OCI-LY7 (cell line): ENCODE measurements around the gene HDX. TPM values are rescaled to one million over a fixed set of nuclear protein-coding genes. Genes with fewer than 3 reads are reported as not detected.

Experiments used
- small RNA-seq: library from RNA; depleted of rRNA; stranded (forward); fragments of <200 nt; gene quantifications from one replicate; pipeline ENCODE3, GENCODE V24; 2014
- total RNA-seq, 2 experiments: library from RNA; depleted of rRNA in 1 of 2; stranded (reverse); fragments of >200 nt in 1 of 2; shearing (Covaris generic) in 1 of 2; gene quantifications; 2 replicates each; pipeline ENCODE4 v1.2.3, GENCODE V29; 2014 to 2022

HDX gene
- total RNA-seq, 2 experiments from 2014 or later, result not detected

Small RNAs within 50 kb of the gene (small RNA-seq; reads per million reads assigned to genes)
- not detected for gene AL450471.1
